ENCODE data around the gene MAPK1IP1L.

MAPK1IP1L gene

GRCh38 chr14:55026441-55026792, 25.0 kb upstream of the MAPK1IP1L start (continued):
- TF ChIP-seq ZNF747 (tag by site-specific recombination; IDR thresholded peaks at IDR 0.05) (no peak), ZNF785 (tag by site-specific recombination; IDR thresholded peaks at IDR 0.05) (no peak), ZNF707 (tag by site-specific recombination; IDR thresholded peaks at IDR 0.05) (no peak), CTCF (tag by site-specific recombination; IDR thresholded peaks at IDR 0.05) (no peak), ZNF155 (tag by site-specific recombination; IDR thresholded peaks at IDR 0.05) (no peak)

GRCh38 chr14:55026793-55027561, 24.5 kb upstream of the MAPK1IP1L start, which contains the start of the genes SOCS4 and WDHD1:
TSS of gene SOCS4 (plus strand) at chr14:55027236. CDS start at chr14:55043042, 15,806 bp downstream.
TSS of gene WDHD1 (minus strand) at chr14:55027099. CDS start at chr14:55026787, 312 bp downstream.
- Histone ChIP-seq H3K36me3 (ENCODE audit: control insufficient read depth in 2 of 2, insufficient read depth in 1 of 2, low read length in 2 of 2) (peaks cover 12 to 19% of the 10 kb centered on the region in 2 experiments; a peak in 2 of 3 replicates), H3K9me3 (ENCODE audit: control insufficient read depth, insufficient read depth, low read depth, low read length) (no peaks in the 10 kb centered on the region), H3K4me3 (ENCODE audit: low read depth, low read length) (peak within 1 kb of the TSS; percentile 99), H3K27ac (ENCODE audit: extremely low read depth, low read depth, low read length) (peak within 1 kb of the TSS; percentile 89), H3K4me1 (ENCODE audit: control insufficient read depth, insufficient read depth, low read length) (peaks cover 25% of the 10 kb centered on the region)
- POLR2A ChIA-PET = interaction anchor here (0.7 to 3.6 kb wide), 14 partner anchors 9 to 539 kb away, joined by 3 to 47 read pairs (median 4); partner anchors contain the start of genes CGRRF1, GCH1 and MAPK1IP1L
- CTCF ChIA-PET = interaction anchor here (0.6 to 1.0 kb wide), 3 partner anchors 24 to 1560 kb away, joined by 3 to 6 read pairs (median 3); no protein-coding TSS in a partner anchor
- peak; percentile 81 for TF ChIP-seq ZNF335 (tag by site-specific recombination; conservative IDR thresholded peaks at IDR 0.05)
- TF ChIP-seq ZNF692 (tag by site-specific recombination; IDR thresholded peaks at IDR 0.05) = peak; percentile 67
- no peak for TF ChIP-seq ZNF48 (tag by site-specific recombination; IDR thresholded peaks at IDR 0.05)
- no peak for TF ChIP-seq ZNF529 (tag by site-specific recombination; IDR thresholded peaks at IDR 0.05; ENCODE audit: insufficient replicate concordance)
- TF ChIP-seq ZNF292 (tag by site-specific recombination; IDR thresholded peaks at IDR 0.05; ENCODE audit: borderline replicate concordance, low read depth) = no peak
- no peak for TF ChIP-seq AEBP2 (tag by site-specific recombination; IDR thresholded peaks at IDR 0.05; ENCODE audit: borderline replicate concordance)
- TF ChIP-seq ZNF155 (tag by site-specific recombination; IDR thresholded peaks at IDR 0.05) = no peak
- TF ChIP-seq ZNF514 (tag by site-specific recombination; IDR thresholded peaks at IDR 0.05) = no peak
- no peak for TF ChIP-seq ZNF114 (tag by site-specific recombination; IDR thresholded peaks at IDR 0.05)
- TF ChIP-seq ELK4 (IDR thresholded peaks at IDR 0.05; ENCODE audit: borderline replicate concordance, low read depth, low read length) = no peak
- TF ChIP-seq ZNF747 (tag by site-specific recombination; IDR thresholded peaks at IDR 0.05) = no peak
- no peak for TF ChIP-seq ZNF830 (tag by site-specific recombination; IDR thresholded peaks at IDR 0.05; ENCODE audit: low read depth)
- TF ChIP-seq ZBTB49 (tag by site-specific recombination; IDR thresholded peaks at IDR 0.05; ENCODE audit: low read depth) = no peak
- no peak for TF ChIP-seq ZNF433 (tag by site-specific recombination; IDR thresholded peaks at IDR 0.05; ENCODE audit: low read depth)
- peak; percentile 60 for TF ChIP-seq SP3 (tag by site-specific recombination; IDR thresholded peaks at IDR 0.05)
- TF ChIP-seq PRDM10 (tag by site-specific recombination; IDR thresholded peaks at IDR 0.05) = peak; percentile 86
- TF ChIP-seq ZNF302 (tag by site-specific recombination; IDR thresholded peaks at IDR 0.05; ENCODE audit: low read depth) = no peak
- TF ChIP-seq MZF1 (tag by site-specific recombination; IDR thresholded peaks at IDR 0.05; ENCODE audit: borderline replicate concordance) = no peak
- peak; percentile 52; the same call in 1 of the 2 replicates for TF ChIP-seq ZBTB21 (tag by site-specific recombination; IDR thresholded peaks at IDR 0.05)
- TF ChIP-seq ZBTB17 (tag by site-specific recombination; IDR thresholded peaks at IDR 0.05) = peak; percentile 76
